Measurements from ENCODE around the gene PPP1R3G.
"Not testable (repeated sequence)": the region's sequence is repeated elsewhere in the genome, so short reads cannot be mapped to it uniquely, and the experiment has no call there.

Gene PPP1R3G

DNA sequence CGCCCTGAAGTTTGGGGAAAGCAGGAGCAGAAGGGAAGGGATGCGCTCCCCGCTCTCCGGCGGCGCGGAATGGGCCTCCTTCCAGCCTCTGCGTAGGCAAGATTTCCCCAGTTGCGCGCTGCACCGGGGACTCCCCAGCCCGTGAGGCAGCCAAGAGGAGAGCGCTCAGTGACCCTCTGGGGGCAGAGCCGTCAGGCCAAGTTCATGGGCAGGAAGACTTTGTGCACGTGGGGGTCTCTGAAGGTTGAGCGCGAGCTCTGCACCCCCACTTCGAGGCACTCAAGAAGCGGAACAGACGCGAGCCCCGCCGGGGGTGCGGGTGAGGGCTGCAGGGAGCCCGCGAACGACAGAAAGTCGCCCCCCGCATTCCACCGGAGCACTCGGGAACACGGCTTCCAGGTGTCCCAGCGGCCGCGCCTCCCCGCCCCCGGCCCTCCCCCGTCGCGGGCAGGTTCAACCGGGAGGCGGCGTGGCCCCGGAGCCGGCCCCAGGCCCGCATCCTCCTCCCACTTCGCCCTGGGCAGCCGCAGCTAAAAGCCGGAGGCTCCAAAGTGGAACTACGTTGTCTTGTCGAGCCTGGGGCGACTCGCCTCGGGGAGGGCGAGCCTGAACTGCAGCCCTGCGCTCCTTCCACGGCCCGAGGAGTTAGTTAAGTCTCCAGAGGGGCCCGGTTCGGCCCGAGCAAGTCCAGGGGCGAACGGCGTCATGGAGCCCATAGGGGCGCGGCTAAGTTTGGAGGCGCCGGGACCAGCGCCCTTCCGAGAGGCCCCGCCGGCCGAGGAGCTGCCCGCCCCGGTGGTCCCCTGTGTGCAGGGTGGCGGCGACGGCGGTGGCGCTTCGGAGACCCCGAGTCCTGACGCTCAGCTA, at the start of gene PPP1R3G:
Gene PPP1R3G (plus strand): TSS at position 561 of the 867 bp plus-strand sequence. CDS start 145 bp downstream, at position 706.
- no peak for DNase-seq

DNA sequence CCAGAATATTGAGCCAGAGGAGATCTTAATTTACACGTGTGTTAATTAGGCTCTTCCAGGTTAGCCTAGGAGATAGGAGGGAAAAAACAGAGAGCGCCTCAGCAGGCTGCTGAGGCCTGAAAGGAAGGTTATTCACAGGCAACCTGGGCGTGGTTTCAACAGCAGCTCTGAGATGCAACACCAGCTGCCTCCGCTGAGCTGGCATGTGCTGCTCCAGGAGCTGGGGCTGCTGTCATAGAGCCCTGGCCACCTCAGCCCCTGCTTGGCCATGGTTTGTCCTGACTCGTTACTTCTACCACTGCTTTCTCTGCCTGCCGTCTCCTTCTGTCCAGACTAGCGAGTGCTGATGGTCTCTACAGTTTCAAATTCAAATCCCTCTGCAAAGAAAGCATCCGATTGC, 48.9 kb upstream of the PPP1R3G start:
- DNase-seq, result no peak

- DNase-seq, result no peak
Measured at GRCh38 chr6:5041955-5042354, 43.2 kb upstream of the PPP1R3G start.

DNA sequence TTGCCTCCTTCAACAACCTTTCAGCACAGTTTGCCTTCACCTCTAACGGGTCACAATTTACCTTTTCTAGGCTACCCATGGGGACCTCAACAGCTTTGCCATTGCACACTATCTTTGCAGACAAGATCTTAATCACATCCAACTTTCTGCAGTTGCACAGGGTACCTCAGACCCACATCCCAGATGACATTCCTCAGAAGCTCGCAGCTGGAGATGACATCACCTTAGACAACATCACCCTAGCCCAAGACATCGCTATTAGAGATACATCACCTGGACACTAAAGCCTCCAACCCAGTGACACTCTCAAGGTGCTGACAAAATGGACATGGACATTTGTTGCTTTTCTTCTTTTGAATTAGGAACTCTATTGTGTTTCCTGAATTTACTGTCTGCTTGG, 42.7 kb upstream of the PPP1R3G start:
- DNase-seq, result no peak

- DNase-seq, result no peak
Measured at GRCh38 chr6:5044866-5045265, 40.3 kb upstream of the PPP1R3G start.

GRCh38 chr6:5045416-5045815, 39.7 kb upstream of the PPP1R3G start:
- DNase-seq, result no peak

GRCh38 chr6:5046430-5046829, 38.7 kb upstream of the PPP1R3G start:
- no peak for DNase-seq

DNA sequence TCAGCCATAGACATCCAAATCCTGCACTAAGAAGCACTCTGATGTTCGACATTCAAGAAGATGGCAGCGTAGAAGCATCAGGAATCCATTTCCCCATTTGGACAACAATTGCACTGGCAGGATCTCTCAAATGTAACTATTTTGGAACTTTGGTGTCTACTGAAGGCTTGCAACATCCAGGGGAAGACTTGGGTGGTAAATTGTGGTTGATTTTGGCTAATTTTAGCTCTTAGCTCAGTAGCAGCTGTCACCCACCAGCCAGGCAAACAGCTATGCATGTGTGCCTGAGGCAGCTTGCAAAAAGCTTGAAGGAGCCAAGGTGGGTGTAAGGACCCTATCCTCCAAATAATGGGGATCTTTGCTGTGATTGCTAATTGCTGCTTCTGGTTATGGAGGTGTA, 35.1 kb upstream of the PPP1R3G start:
- no peak for DNase-seq

GRCh38 chr6:5051394-5051793, 33.7 kb upstream of the PPP1R3G start:
- DNase-seq, result no peak

DNA sequence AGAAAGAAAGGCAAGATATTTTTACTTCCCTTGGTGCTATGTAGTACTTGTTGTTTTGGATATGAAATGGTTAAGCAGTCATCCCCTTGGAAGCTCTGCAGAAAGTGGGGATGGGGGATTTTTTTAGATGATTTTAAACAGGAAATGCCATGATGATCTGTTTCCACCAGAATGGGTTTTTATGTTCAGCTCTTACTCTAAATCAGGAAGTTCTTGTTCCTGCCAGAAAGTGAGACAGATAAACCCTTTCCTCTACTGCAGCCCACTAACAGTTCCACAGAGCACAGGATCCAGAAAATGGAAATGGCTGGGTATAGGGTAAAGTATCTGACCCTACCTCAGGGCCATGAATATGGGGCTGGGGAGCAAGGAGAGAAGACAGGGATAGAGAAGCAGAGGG, 32.1 kb upstream of the PPP1R3G start:
- DNase-seq, result no peak

GRCh38 chr6:5053864-5054244, 31.3 kb upstream of the PPP1R3G start:
- DNase-seq, result no peak

DNA sequence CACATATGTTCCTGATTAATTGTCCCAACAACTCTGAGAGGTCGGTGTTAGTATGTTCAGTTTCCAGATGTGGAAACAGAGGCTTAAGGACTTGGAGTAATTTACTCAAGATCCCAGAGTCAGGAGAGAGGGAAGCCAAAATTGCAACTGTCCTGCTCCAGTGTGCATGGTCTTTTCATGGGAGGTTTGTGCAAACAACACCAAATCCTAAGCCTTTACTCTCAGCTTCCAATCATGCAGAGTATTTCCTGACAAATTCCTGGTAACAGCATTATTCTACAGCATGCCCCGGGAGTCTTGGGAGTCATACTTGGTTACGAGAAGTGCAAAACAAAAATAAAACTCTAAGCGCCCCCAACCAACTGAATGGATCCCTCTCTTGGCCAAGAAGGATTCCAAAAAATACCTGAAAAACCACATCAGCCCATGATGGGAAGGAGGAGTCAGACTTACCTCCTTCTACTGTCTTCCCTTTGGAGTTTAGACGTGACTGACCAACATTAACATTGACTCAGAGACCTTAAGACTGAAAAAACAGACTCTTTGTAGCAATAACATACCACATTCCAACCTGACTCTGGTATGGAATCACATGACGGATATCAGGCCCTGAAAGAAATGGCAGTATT, 30.8 kb upstream of the PPP1R3G start:
- no peak for DNase-seq

- no peak for DNase-seq
Measured at GRCh38 chr6:5055118-5055517, 30.0 kb upstream of the PPP1R3G start.

DNA sequence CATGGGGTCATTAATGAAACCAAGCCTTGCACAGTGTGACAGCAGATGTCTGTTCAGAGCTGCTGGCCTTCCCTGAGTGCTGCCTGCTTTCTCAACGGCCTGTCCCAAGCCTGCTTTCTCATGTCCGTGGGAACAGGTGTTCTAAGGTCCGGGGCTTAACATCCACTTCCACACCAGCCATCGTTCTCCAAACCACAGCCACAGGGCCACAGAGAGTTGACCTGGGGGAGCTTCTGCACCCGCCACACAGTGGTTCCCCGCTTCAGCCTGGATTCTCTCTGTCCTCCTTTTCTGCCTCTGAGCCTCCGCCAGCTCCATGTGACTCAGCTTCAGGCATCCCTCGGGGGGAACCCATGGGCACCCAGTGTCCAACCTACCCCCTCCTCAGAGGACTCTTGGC, 26.9 kb upstream of the PPP1R3G start:
- no peak for DNase-seq

DNA sequence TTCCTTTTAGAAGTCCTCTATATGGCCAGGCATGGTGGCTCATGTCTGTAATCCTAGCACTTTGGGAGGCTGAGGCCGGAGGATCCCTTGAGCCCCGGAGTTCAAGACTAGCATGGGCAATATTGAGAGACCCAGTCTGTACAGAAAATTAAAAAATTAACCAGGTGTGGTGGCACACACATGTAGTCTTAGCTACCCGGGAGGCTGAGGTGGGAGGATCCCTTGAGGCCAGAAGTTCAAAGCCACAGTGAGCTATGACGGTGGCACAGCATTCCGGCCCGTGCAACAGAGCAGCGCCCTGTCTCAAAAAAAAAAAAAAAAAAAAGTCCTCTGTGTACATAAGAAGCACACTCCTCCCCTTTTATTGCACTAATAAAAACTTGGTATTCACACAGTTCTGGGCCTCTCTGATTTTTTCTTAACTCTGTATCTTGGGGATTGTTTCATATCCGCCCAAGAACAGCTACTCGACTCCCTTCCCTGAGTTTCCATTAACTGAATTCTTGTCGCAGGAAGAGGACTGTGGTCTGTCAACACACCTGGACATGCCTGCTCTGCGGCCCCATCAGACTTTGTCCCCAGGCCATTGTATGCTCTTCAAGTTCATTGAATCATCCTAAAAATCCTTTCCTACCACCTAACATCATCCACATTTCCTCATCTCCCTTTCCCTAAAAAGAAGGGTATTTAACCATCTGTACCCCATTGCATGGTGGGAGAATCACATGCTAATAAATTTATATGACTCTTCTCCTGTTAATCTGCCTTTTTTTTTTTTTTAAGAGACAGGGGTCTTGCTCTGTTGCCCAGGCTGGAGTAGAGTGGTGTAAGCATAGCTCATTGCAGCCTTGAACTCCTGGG, 25.9 kb upstream of the PPP1R3G start:
- DNase-seq, result no peak

DNA sequence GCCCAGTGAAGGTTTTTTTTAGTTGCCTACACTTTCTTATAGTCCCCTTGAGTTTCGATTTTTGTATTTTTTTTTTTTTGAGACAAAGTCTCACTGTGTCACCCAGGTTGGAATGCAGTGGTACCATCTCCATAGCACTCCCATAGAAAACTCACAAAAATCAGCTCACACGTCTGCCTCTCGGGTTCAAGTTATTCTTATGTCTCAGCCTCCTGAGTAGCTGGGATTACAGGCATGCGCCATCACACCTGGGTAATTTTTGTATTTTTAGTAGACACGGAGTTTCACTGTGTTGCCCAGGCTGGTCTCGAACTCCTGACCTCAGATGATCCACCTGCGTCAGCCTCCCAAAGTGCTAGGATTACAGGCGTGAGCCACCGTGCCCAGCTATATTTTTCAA, 24.7 kb upstream of the PPP1R3G start:
- not testable (repeated sequence) for DNase-seq

GRCh38 chr6:5061152-5061551, 24.0 kb upstream of the PPP1R3G start:
- DNase-seq, result no peak

- DNase-seq, result no peak
Measured at GRCh38 chr6:5063617-5064016, 21.5 kb upstream of the PPP1R3G start.

- DNase-seq, result no peak
Measured at GRCh38 chr6:5066456-5067093, 18.6 kb upstream of the PPP1R3G start.

DNA sequence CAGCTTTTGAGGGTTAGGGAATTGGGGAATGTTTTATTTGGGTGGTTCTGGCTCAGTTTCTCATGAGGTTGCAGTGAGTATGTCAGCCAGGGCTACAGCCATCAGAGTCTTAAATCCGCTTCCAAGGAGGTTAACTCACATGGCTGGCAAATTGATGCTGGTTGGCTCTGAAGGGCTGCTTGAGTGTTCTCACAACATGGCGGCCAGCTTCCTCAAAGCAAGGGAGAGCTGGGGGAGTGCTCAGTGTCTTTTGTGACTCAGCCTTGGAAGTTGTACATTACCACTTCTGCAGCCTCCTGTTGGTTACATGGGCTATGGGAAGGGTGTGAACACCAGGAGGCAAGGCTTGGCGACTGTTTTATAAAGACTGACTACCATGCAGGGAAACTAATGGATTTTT, 17.8 kb upstream of the PPP1R3G start:
- no peak for DNase-seq

GRCh38 chr6:5068153-5068751, 16.9 kb upstream of the PPP1R3G start:
- DNase-seq, result no peak

DNA sequence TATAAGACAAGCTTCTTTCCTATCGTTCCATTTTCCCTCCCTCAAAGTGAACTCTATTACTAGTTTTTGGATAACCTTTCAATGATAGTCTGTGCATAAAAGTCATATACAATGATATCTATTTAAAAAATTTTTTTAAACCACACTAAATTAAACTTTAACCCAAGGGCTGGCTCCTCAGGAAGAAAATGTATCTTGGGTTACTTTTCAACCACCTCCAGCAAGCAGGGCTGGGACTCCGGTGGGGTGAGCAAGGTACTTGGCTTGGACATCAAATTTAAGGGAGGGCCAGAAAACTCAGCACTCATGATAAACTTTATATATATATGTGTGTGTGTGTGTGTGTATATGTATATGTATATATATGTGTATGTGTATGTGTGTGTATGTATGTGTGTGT, 13.9 kb upstream of the PPP1R3G start:
- DNase-seq, result no peak

DNA sequence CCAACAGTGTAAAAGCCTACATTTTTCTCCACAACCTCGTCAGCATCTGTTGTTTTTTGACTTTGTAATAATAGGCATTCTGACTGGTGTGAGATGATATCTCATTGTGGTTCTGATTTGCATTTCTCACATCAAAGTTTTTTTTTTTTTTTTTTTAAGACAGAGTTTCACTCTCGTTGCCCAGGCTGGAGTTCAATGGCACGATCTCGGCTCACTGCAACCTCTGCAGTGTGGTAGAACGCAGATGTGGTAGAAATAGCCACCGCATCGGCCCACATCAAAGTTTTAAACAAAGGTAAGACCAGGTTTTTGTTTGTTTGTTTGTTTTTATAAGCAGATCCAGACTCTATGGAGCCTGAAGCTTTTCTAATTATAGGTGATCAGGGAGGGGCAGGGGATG, 12.7 kb upstream of the PPP1R3G start:
- DNase-seq, result no peak

All from CD4-positive, alpha-beta T cell treated with Interleukin-4 for 4 hours (primary cell).